ENCODE measurements around the gene HLA-DOB. TPM values are rescaled to one million over a fixed set of nuclear protein-coding genes. Genes with fewer than 3 reads are reported as not detected.

HLA-DOB gene
- total and polyA plus RNA-seq, 2 of the 13 experiments (the other 11 are each of a cell fraction or from before 2014, with no cell fraction given) = not detected

- TF ChIP-seq RFXAP (CRISPR knock-in tag; IDR thresholded peaks at IDR 0.05; ENCODE audit: borderline replicate concordance) = no peak
- no peak for TF ChIP-seq GLI4 (CRISPR knock-in tag; IDR thresholded peaks at IDR 0.05; ENCODE audit: borderline replicate concordance)
- TF ChIP-seq CC2D1A (CRISPR knock-in tag; IDR thresholded peaks at IDR 0.05) = no peak
- TF ChIP-seq, protein P1, sequence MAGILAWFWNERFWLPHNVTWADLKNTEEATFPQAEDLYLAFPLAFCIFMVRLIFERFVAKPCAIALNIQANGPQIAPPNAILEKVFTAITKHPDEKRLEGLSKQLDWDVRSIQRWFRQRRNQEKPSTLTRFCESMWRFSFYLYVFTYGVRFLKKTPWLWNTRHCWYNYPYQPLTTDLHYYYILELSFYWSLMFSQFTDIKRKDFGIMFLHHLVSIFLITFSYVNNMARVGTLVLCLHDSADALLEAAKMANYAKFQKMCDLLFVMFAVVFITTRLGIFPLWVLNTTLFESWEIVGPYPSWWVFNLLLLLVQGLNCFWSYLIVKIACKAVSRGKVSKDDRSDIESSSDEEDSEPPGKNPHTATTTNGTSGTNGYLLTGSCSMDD (CRISPR knock-in tag; IDR thresholded peaks at IDR 0.05) = no peak
- TF ChIP-seq ZEB1 (IDR thresholded peaks at IDR 0.05; ENCODE audit: insufficient replicate concordance, low read depth) = no peak
- TF ChIP-seq ZKSCAN5 (CRISPR knock-in tag; IDR thresholded peaks at IDR 0.05) = no peak
- no peak for TF ChIP-seq LCORL (IDR thresholded peaks at IDR 0.05)
- TF ChIP-seq LCORL (CRISPR knock-in tag; IDR thresholded peaks at IDR 0.05) = 0 out of 2 replicates have a peak, but pooled peaks have one; percentile 35
- peak; percentile 42 for TF ChIP-seq TEAD3 (CRISPR knock-in tag; optimal IDR thresholded peaks at IDR 0.05; ENCODE audit: borderline replicate concordance)
- peak; percentile 41 for TF ChIP-seq ASH2L (IDR thresholded peaks at IDR 0.05; ENCODE audit: insufficient read length, low read depth, low read length)
- TF ChIP-seq MIXL1 (CRISPR knock-in tag; IDR thresholded peaks at IDR 0.05) = peak; percentile 40; the same call in 1 of the 2 replicates
- no peak for TF ChIP-seq FOSL1 (CRISPR knock-in tag; IDR thresholded peaks at IDR 0.05; ENCODE audit: borderline replicate concordance)
- no peak for TF ChIP-seq TRIM24 (CRISPR knock-in tag; IDR thresholded peaks at IDR 0.05)
- no peak for TF ChIP-seq ZNF335 (CRISPR knock-in tag; IDR thresholded peaks at IDR 0.05)
- peak; percentile 94 for TF ChIP-seq CEBPB (IDR thresholded peaks at IDR 0.05; ENCODE audit: borderline replicate concordance, low read depth, low read length)
- TF ChIP-seq CEBPG (CRISPR knock-in tag; IDR thresholded peaks at IDR 0.05) = peak; percentile 89
- no peak for TF ChIP-seq REL (CRISPR knock-in tag; conservative IDR thresholded peaks at IDR 0.05)
- no peak for TF ChIP-seq SRSF4 (IDR thresholded peaks at IDR 0.05; ENCODE audit: low read depth, low read length, poor library complexity, severe bottlenecking)
- TF ChIP-seq KAT8 (CRISPR knock-in tag; IDR thresholded peaks at IDR 0.05) = 0 out of 2 replicates have a peak, but pooled peaks have one; percentile 21
- TF ChIP-seq, protein P2, sequence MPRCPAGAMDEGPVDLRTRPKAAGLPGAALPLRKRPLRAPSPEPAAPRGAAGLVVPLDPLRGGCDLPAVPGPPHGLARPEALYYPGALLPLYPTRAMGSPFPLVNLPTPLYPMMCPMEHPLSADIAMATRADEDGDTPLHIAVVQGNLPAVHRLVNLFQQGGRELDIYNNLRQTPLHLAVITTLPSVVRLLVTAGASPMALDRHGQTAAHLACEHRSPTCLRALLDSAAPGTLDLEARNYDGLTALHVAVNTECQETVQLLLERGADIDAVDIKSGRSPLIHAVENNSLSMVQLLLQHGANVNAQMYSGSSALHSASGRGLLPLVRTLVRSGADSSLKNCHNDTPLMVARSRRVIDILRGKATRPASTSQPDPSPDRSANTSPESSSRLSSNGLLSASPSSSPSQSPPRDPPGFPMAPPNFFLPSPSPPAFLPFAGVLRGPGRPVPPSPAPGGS (CRISPR knock-in tag; IDR thresholded peaks at IDR 0.05) = no peak
- peak; percentile 38; the same call in 1 of the 2 replicates for TF ChIP-seq NCOR1 (IDR thresholded peaks at IDR 0.05; ENCODE audit: borderline replicate concordance, low read length)
- no peak for TF ChIP-seq MZF1 (CRISPR knock-in tag; IDR thresholded peaks at IDR 0.05; ENCODE audit: borderline replicate concordance)
- TF ChIP-seq, protein P3, sequence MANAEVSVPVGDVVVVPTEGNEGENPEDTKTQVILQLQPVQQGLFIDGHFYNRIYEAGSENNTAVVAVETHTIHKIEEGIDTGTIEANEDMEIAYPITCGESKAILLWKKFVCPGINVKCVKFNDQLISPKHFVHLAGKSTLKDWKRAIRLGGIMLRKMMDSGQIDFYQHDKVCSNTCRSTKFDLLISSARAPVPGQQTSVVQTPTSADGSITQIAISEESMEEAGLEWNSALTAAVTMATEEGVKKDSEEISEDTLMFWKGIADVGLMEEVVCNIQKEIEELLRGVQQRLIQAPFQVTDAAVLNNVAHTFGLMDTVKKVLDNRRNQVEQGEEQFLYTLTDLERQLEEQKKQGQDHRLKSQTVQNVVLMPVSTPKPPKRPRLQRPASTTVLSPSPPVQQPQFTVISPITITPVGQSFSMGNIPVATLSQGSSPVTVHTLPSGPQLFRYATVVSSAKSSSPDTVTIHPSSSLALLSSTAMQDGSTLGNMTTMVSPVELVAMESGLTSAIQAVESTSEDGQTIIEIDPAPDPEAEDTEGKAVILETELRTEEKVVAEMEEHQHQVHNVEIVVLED (CRISPR knock-in tag; IDR thresholded peaks at IDR 0.05; ENCODE audit: borderline replicate concordance) = no peak
Observed at GRCh38 chr6:32796848-32797776, 19.7 kb downstream of the HLA-DOB start (continued).

Measured in HepG2 (cell line).